GM12873 (cell line): ENCODE results near the gene CCNK.

Experiments used
- CTCF ChIP-seq: IDR thresholded peaks from 2 replicates; pipeline ENCODE4 v1.5.1; 2012; ENCODE audit warnings: low read depth, mild to moderate bottlenecking, moderate library complexity, low read length, control low read depth; ENCODE audit not compliant: insufficient read depth; ENCODE audit errors: missing control alignments

CCNK gene

DNA sequence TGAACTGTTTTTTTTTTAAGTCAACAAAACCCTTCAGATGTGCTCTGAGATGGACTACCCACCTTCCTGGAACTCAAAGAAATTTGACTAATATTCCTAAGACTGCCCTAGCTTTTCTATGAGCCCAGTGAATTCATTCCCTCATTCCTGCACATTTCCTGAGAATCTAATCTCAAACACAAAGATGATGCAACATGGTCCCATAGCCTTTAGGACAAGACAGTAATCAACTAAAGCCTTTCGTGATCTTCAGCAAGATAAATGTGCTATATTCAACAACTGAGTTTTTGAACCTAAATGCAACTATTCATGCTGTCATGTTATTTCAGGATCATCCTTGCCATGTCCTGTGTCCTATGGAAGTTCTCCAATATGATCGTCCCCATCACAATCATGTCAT is 5.5 kb upstream of the CCNK start:
- no peak for TF ChIP-seq CTCF

DNA sequence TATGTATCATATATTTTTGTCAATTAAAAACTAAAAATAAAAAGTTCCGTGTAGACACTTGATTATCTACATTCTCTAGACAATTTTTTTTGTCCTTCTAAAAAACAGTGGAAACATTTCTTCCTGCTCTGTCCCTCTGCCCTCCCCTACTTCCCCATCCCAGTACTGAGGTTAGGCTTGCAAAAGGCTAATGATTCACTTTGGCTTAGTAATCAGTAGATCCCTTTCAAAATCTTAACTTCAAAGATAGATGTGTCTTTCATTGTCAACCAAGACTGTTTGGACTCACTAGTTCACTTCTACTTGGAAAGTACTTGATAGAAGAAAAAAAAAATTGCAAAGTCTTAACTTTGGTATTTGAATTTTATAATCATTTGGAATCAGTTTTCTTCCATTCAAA is 4.3 kb upstream of the CCNK start:
- no peak for TF ChIP-seq CTCF

DNA sequence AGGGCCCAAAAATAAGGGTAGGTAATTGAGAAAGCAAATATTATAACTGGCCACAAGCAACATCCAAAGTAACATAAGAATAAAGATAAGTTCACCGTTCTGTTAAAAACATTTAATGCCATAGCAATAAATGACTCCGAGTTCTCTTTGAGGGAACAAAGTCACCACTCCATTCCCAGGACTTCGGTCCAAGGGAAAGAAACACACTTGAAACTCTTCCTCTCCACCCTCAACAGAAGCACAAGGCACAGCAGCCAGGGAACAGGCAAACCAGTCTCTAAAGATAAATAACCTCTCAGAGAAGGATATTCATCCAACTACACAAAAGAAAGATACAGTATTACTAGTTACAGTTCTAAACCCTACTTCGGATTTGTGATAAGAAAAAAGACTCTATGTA is 3.1 kb upstream of the CCNK start:
- TF ChIP-seq CTCF: no peak

DNA sequence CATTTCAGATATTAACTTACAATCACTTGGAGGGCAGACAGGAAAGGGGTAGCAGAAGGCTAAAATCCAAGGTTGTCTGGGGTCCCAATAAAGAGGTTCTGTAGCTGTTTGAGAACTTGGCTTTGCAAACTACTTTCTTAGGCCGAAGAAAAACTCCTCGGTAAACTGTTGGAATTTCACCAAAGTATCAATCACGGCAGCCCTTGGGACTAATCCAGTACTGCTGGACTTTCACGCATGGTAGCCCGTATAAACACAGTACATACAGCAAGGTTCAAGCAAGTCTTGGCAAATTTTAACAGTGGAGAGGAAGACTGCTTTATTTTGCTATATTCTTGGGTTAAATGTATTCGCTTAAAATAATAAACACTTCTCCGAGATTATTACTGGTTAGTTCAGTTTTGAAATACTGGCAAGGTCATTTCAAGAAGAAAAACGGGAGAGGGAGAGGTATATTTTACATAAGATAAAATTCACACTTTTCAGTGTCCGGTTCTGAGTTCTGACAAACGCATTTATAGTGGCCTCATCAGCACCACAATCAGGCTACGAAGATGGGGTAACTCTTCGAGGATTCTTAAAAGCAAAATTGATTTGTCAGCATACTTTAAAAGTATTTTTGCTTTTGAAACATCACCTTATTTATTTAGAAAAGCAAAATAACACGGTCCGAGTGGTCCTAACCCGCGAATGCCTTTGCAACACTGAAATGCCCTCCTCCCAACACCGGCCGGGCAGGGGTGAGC is 1.9 kb upstream of the CCNK start:
- TF ChIP-seq CTCF: no peak

GRCh38 chr14:99479906-99480869 is 1.0 kb upstream of the CCNK start, which contains the start of gene SETD3:
SETD3 (minus strand) TSS chr14:99480859; CDS start chr14:99465805, 15,054 bp downstream.
- TF ChIP-seq CTCF: no peak

DNA sequence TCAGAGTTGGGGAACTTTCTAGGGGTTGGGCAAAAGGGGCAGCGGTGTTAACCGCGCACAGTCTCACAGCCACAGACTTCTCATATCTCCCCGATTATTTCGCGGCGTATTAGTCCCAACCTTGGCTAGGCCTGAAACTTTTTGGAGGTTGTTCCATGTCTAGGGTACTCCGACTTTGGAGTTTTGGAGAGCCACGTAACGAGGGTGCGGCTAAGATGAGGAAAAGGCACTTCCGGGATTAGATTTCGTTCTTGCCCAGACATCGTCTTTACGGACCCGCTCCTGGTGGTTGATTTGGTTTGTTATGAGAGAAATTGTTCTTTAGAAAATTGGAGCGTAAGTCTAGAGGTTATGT is 513 bp downstream of the CCNK start:
- TF ChIP-seq CTCF: no peak

- no peak for TF ChIP-seq CTCF
These were observed 2.9 kb downstream of the CCNK start for GRCh38 chr14:99484106-99484505.
